IPS-NIHi11 (cell line): Measurements from ENCODE around the gene ANKDD1B.

Source experiments
- DNase-seq: peaks from one replicate; pipeline ENCODE4 v3.0.0; 2012; ENCODE audit warnings: mixed read lengths, low spot score

Gene ANKDD1B

GRCh38 chr5:75616971-75617621 is 5.8 kb downstream of the ANKDD1B start:
- DNase-seq = no peak

DNA sequence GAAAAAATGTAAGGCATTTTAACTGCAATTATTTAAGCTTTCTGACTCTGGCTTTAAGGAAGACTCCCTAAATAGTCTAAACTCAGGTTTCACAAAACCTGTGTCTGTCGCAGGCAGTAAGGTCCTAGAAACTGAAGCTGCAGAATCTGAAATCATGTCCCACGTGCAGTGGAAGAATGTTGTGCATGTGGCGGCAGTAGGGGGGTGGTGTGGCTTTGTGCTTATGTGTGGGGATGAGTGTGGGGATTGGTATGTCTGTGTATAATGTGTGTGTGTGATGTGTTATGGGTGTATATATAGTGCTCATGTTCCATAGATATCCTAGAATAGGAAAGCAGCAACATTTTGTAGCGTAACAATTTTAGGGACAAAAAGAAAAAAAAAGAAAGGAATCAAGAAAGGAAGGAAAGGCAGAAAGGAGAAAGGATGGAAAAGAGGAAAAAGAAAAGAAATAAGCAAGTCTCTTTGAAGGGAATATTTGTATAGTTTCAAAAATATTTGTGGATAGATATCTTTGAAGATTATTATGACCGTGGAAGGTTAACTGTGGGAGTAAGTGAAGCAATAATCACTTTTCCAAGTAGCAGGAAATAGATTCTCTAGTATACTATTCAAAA is 6.6 kb downstream of the ANKDD1B start:
- no peak for DNase-seq

GRCh38 chr5:75620184-75620959 is 9.1 kb downstream of the ANKDD1B start:
- no peak for DNase-seq

DNA sequence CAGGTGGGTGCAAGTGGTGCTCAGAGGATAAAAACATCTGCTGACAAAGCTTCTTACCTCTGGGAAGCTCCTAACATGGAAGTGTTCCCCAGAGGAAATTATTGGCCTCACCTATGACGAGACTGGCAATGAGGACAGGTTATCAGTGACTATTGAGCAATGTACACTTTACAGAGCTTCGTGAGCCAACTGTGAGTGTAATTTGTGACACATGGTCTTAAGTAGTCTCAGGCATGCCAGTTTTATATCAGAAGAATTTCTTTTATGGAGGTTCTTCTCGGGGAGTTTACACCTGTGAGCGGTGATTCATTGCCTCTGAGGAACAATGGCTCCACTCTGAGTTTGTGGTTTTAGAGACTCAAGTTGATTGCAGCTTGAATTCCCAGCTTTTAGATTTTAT is 11.3 kb downstream of the ANKDD1B start:
- no peak for DNase-seq

- DNase-seq = no peak
Measured at GRCh38 chr5:75623846-75624245, 12.6 kb downstream of the ANKDD1B start.

DNA sequence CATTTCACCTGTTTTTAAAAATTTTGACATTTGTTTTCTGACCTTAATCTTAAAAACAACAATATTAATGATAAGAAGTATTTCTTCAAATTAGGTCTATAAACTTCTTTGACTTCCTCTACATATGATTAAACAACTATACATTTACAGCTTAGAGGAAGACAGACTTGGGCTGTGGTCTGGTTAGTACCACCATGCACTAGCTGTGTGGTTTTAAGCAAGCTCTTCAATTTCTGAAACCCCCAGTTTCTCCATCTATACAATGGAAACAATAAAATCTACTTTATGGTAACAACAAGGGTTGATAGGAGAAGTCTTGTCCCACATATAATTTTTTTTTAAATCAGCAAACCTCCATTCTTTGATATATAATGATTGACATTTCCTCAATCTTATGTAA is 15.7 kb downstream of the ANKDD1B start:
- DNase-seq = no peak

GRCh38 chr5:75627801-75628200 is 16.5 kb downstream of the ANKDD1B start:
- DNase-seq = no peak

GRCh38 chr5:75630875-75631274 is 19.6 kb downstream of the ANKDD1B start:
- DNase-seq = no peak

DNA sequence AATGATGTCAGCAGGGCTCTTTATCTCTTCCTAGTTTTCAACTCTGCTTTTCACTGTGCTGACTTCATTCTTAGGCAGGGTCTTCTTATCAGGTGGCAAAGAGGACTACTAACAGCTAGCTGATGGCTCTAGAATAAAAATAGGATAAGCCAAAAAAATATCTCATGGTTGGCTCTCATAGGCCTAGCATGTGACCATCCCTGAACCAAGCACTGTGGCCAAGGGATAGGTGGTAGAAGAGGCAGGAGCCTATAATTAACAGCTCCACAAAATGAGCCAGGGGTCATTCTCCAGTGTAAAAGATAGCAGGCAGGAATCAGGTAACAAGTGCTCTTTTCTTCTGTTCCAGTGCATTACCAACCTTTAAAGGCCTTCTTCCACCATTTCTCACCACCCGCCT is 21.1 kb downstream of the ANKDD1B start:
- no peak for DNase-seq

- DNase-seq = no peak
Measured at GRCh38 chr5:75637949-75638348, 26.7 kb downstream of the ANKDD1B start.

GRCh38 chr5:75639535-75640311 is 28.5 kb downstream of the ANKDD1B start:
- no peak for DNase-seq

GRCh38 chr5:75640395-75640794 is 29.1 kb downstream of the ANKDD1B start:
- DNase-seq = no peak

DNA sequence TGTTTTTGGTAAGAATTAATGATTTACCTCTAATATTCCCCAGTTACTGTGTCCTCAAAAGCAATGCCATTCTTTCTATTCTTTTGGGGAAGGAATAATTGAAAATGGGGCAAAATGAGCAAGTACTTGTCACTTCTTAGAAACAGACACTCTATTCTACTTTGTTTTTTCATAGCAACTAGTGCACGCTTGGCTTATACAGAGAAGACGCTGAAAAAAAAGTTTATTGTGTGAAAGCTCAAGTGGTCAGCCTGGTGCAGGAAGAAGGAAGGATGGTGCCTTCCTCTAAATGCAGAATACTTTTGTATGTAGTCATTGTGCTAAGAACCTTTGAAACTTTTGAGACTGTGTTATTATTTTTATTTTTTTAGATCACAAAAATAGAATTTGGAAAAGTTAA is 29.6 kb downstream of the ANKDD1B start:
- DNase-seq = no peak

DNA sequence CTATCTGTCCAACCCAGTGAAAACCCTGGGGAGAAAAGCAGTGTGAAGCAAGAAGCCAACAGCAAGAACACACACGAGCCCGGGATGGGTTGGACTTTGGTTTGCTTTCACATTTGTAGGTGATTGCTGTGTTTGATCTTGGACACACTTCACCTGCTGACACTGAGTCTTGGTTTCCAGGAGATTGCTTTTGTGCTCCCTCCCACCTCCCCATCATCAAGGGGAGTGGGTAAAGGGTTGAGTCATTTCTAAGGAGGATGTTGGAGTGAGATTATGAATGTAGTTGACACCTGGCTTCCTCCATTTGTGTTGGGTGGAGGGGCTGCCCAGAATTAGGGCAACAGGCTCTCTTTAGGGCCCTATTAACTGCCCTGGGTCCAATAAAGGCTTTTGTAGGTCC is 37.5 kb downstream of the ANKDD1B start:
- DNase-seq = no peak

GRCh38 chr5:75651575-75652238 is 40.5 kb downstream of the ANKDD1B start:
- DNase-seq = no peak

DNA sequence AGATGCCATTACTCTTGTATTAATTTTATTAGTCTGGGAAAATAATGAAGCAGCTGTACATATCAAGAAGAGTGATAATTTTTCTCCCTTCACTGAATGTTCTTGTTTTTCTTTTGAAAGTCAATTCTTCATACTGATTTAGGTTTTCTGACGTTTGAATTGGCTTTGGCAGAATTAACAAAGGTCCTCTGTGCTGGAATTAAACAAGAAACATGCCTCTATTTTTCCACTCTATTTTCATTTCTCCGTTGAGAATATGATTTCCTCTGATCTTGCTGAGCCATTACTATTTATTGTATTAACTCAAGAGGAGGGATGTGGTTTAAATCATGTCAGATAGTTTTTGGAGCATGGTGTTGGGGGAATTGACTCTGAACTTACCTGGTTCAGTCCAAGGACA is 42.3 kb downstream of the ANKDD1B start:
- no peak for DNase-seq

- no peak for DNase-seq
Measured at GRCh38 chr5:75654693-75655295, 43.5 kb downstream of the ANKDD1B start.

DNA sequence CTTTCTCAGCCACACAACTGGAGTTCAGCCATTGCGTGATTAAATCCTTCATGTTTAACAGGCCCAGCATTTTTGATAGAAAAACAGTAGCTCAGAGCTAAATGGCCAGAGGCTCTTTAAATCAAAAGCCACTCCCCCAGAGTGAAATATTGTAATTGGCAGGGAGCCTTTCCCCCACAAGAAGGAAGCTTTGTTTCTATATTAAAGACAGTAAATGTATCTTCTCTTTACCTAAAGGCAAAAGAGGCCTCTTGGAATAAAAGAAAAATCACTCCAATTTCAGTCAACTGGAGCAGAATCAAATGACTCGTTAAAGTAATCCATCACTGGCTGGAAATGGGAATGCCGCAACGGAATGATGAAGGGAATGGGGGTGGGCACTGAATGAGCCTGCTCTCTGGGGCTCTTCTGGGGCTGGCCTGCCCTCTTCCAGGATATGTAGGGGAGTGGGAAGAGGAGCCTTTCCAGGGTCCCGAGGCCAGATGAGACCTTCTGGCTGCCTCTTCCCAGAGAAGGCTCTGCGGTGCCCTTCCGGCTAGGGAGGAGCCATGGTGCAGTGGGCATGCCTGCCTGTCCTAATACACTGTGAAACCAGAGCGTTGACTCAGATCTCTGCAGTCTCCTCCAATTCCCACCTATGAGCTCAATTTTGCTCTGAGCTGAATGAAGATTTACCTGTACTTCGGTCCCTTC is 45.2 kb downstream of the ANKDD1B start:
- peak; percentile 52 for DNase-seq

- DNase-seq = no peak
Measured at GRCh38 chr5:75659791-75660450, 48.7 kb downstream of the ANKDD1B start.

- DNase-seq = no peak
Measured at GRCh38 chr5:75660678-75661465, 49.6 kb downstream of the ANKDD1B start.
